ENCODE data around the gene ZNF107.
"Not testable (repeated sequence)": the region's sequence is repeated elsewhere in the genome, so short reads cannot be mapped to it uniquely, and the experiment has no call there.

Gene ZNF107

GRCh38 chr7:64651203-64651602 is 14.7 kb upstream of the ZNF107 start:
- no peak for DNase-seq

GRCh38 chr7:64651632-64652165 is 14.2 kb upstream of the ZNF107 start:
- no peak for DNase-seq

- DNase-seq, result no peak
Measured at GRCh38 chr7:64653721-64654401, 12.1 kb upstream of the ZNF107 start.

- no peak for DNase-seq
Measured at GRCh38 chr7:64654796-64655548, 11.0 kb upstream of the ZNF107 start.

GRCh38 chr7:64655811-64656210 is 10.1 kb upstream of the ZNF107 start:
- DNase-seq, result no peak

- DNase-seq, result no peak
Measured at GRCh38 chr7:64656489-64656888, 9.4 kb upstream of the ZNF107 start.

GRCh38 chr7:64662091-64662490 is 3.8 kb upstream of the ZNF107 start:
- DNase-seq, result not testable (repeated sequence)

GRCh38 chr7:64666663-64667050 is 724 bp downstream of the ZNF107 start:
- no peak for DNase-seq

GRCh38 chr7:64667311-64667710 is 1.4 kb downstream of the ZNF107 start:
- DNase-seq, result no peak

- DNase-seq, result no peak
Measured at GRCh38 chr7:64672414-64672813, 6.5 kb downstream of the ZNF107 start.

GRCh38 chr7:64685091-64685490 is 19.2 kb downstream of the ZNF107 start:
- DNase-seq, result no peak

GRCh38 chr7:64685741-64686140 is 19.8 kb downstream of the ZNF107 start:
- DNase-seq, result no peak

GRCh38 chr7:64686493-64687184 is 20.7 kb downstream of the ZNF107 start:
- no peak for DNase-seq

GRCh38 chr7:64687249-64687648 is 21.3 kb downstream of the ZNF107 start:
- DNase-seq, result no peak

- DNase-seq, result no peak
Measured at GRCh38 chr7:64688988-64689387, 23.1 kb downstream of the ZNF107 start.

GRCh38 chr7:64691831-64692230 is 25.9 kb downstream of the ZNF107 start:
- no peak for DNase-seq

GRCh38 chr7:64697863-64698262 is 31.9 kb downstream of the ZNF107 start:
- not testable (repeated sequence) for DNase-seq

GRCh38 chr7:64706625-64707292 is 40.8 kb downstream of the ZNF107 start:
- DNase-seq, result no peak

GRCh38 chr7:64717896-64718295 is 52.0 kb downstream of the ZNF107 start:
- not testable (repeated sequence) for DNase-seq

GRCh38 chr7:64729089-64729848 is 63.3 kb downstream of the ZNF107 start:
- no peak for DNase-seq

- DNase-seq, result no peak
Measured at GRCh38 chr7:64733550-64734240, 67.8 kb downstream of the ZNF107 start.

- no peak for DNase-seq
Measured at GRCh38 chr7:64736575-64736974, 70.6 kb downstream of the ZNF107 start.

Data from right forelimb (tissue), 1 donor.